Vagina (tissue), 2 donors: ENCODE measurements around the gene NUP155.

Experiments used
- POLR2A ChIP-seq, 2 donors: fragments of 450-650 bp; IDR thresholded peaks; one replicate each; pipeline ENCODE4 v1.6.1; 2017; ENCODE audit warnings: antibody characterized with exemption in 2 of 2, mild to moderate bottlenecking in 2 of 2, moderate library complexity in 2 of 2
- TF ChIP-seq, protein P1 (sequence below), 3 experiments: fragments of 450-650 bp in 2 of 3; fragments of 200-600 bp in 1 of 3; sonication (generic) in 1 of 3; IDR thresholded peaks; one replicate each; pipeline ENCODE4 v1.5.1; 2017 to 2019; ENCODE audit warnings: antibody characterized with exemption in 3 of 3, mild to moderate bottlenecking in 2 of 3, moderate library complexity in 2 of 3

DNA sequence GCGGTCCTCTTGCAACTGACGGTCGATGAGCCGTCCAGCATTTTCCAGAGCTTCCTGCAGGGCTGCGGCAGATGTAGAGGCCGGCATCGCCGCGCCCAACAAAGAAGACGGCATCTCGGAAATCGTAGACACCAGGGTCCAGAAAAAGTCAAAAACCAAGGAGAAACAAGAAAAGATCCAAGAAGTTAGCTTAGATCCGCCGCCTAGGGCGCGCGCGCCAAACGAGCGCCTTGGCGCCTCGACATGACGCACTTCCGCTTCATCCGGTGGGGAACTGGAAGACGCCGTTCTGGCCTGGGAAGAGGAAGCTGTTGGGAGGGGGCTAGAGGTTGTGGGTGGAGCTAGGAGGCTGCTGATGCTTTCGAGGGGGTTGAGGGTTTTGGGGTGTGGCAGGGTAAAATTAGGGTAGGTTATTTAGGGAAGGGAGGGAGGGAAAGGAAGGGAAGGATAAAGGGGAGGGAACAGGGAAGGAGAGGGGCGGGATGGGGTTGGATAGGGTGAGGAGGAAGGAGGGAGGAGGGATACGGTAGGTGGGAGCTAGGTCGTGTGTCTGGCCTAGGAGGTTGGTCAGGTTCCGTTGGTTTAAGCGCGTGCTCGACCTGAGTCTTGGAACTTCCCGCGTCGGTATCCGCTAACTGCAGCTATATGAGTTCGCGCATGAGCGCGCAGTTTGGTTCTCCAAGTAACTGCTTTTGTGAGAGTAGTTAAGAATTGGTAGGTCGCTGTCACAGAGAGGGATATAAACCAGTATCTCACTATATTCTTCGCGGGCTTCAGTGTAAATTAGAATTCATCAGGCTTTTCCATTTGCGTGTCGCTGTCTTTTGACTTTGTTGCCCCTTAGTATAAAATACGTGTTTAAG lies at the start of gene NUP155:
- TF ChIP-seq POLR2A (IDR thresholded peaks at IDR 0.05), result no peak
- TF ChIP-seq, protein P1, sequence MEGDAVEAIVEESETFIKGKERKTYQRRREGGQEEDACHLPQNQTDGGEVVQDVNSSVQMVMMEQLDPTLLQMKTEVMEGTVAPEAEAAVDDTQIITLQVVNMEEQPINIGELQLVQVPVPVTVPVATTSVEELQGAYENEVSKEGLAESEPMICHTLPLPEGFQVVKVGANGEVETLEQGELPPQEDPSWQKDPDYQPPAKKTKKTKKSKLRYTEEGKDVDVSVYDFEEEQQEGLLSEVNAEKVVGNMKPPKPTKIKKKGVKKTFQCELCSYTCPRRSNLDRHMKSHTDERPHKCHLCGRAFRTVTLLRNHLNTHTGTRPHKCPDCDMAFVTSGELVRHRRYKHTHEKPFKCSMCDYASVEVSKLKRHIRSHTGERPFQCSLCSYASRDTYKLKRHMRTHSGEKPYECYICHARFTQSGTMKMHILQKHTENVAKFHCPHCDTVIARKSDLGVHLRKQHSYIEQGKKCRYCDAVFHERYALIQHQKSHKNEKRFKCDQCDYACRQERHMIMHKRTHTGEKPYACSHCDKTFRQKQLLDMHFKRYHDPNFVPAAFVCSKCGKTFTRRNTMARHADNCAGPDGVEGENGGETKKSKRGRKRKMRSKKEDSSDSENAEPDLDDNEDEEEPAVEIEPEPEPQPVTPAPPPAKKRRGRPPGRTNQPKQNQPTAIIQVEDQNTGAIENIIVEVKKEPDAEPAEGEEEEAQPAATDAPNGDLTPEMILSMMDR (IDR thresholded peaks at IDR 0.05), result no peak
